Bladder microvascular endothelial cell (primary cell): ENCODE data around the gene CACNA1G. TPM values are rescaled to one million over a fixed set of nuclear protein-coding genes. Genes with fewer than 3 reads are reported as not detected.

Experiments used
- total RNA-seq: library from RNA; depleted of rRNA; stranded (reverse); fragments of >200 nt; gene quantifications from 2 replicates; pipeline ENCODE4 v1.2.3, GENCODE V29; 2014

The CACNA1G gene
- not detected in 2 replicates for total RNA-seq

DNA sequence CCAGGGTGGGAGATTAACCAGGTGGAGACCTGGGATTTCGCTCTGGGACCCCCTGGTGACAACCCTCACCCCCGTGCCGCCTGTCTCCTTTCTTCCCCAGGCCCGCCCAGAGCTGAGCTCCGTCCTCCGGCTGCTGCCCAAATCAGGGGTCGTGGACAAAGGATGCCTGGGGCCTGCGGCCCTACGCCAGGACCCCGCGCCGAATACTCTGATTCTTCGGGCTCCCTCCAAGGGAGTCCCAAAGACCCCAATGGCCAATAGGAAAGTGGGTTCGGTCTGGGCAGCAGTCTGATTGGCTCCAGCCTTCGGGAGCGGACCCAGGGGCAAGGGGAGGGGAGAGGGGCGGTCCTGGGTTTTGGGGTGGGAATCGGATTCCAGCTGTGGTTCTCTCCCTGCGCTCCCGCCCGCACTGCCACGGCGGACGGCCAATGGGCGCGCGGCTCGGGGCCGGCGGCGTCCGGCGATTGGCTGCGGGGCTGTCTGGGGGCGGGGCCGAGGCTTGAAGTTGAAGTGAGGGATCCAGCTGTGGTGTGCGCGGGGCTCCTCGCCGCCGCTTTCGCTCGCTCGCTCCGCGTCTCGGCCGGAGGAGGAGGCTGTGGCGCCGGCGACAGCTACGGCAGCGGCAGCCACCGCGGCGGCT, at the start of gene CACNA1G:
Gene CACNA1G (plus strand): TSS at position 531 of the 640 bp plus-strand sequence. CDS start 745 bp downstream, outside the sequence.

DNA sequence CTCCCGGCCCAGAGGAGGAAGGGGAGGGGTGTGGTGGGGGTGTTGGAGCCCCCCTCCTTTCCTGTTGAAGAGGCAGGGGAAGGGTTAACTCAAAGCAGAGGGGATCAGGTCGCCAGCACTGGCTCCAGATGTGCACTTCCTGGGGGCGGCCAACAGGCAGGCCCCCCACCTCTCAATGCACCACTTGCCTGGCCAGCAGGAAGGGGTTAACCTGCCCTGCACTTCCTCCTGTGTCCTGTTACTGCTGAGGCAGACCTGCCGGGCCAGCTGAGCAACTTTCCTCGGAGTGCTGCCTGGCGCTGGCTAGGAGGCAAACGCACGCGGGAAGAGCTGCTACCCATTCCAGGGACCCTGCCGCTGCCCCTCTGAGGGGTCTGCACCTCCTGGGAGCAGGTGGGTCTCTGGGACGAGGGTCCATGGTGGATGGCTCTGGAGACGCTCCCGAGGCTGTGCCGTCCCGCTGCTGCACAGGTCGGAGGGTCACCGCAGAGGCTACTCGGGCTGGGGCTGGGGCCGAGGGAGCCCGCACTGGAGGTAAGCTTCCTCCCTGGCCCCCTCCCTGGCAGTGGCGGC, 28.0 kb upstream of the CACNA1G start, which contains the start of gene EPN3:
Gene EPN3 (plus strand): TSS at position 284 of the 573 bp plus-strand sequence. CDS start 3,822 bp downstream, outside the sequence.

DNA sequence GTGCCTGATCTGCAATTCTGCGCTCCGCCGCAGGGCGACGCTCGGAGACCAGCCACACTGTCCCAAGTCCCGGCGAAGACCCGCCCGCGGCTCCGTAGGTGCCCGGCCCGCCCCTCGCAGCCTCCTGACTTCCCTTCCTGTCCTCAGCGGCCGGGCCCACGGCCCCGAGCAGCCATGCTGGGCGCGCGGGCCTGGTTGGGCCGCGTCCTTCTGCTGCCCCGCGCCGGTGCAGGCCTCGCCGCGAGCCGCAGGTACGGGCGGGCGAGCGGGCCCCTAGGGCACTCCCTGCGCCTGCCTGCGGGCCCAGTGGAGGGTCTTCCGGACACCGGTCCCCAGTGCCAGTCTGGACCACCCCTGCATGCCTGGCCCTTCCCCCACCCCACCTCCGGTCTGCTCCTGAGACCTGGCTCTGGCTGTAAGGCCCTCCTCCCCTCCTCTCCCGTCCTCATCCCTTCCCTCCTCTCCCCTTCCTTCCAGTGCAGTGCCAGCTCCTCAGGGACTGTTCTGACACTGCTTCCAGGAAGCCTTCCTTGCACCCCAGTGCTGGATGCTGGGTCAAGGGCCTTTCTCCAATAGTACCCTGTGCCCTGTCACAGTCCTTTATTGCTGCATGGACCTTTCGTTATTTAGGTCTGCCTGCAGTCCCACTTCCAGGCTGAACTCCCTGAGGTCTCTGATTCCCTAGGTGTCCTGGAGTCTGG, 13.3 kb upstream of the CACNA1G start, which contains the start of gene SPATA20:
Gene SPATA20 (plus strand): TSS at position 140 of the 701 bp plus-strand sequence. CDS start 35 bp downstream, at position 175.

DNA sequence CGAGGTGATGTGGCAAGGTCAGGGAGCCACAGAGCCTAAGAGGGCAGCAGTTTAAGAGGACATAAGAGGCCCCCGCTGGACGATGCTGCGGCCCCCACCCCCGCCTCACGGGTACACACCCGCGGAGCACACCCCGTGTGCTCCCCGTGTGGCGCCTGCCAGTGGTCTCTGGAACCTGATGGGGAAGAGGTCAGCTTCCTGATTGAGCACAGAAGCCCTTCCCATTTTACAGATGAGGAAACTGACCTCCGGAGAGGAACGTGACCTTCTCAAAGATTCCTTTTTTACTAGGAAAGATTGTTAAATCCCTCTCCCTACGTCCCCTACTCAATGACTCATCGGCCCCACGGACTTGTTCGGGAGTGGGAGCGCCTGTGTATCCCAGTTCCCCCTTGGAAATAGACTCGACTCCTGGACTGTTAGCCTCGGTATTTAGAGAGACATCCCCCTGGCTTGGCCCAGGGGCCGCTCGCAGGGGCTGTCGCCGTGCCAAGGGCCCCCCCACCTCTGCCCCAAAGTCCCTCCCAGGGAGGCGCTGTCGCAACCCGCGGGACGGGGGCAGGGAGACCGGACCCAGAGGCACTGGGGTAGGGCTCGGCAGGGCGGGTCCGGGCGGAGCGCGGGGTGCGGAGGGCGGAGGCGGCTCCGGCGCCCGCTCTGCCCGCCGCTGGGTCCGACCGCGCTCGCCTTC, 73.9 kb downstream of the CACNA1G start, which contains the start of gene ABCC3:
Gene ABCC3 (plus strand): TSS at position 658 of the 691 bp plus-strand sequence. CDS start 56 bp downstream, outside the sequence.

Other genes starting within 250 kb of the CACNA1G start
- 18.5 and 26.9 TPM in 2 replicates for gene XYLT2, start 214.6 kb upstream of the CACNA1G start, total RNA-seq
- 46.3 and 48.2 TPM in 2 replicates for gene MRPL27, start 187.5 kb upstream of the CACNA1G start, total RNA-seq
- 2.9 and 3.9 TPM in 2 replicates for gene EME1, start 187.5 kb upstream of the CACNA1G start, total RNA-seq
- 107 and 162 TPM in 2 replicates for gene LRRC59, start 163.2 kb upstream of the CACNA1G start, total RNA-seq
- gene ACSF2, start 134.5 kb upstream of the CACNA1G start, total RNA-seq = 11.7 and 15.7 TPM in 2 replicates
- not detected in 2 replicates for gene CHAD, start 91.8 kb upstream of the CACNA1G start, total RNA-seq
- 8.9 and 24.0 TPM in 2 replicates for gene RSAD1, start 81.9 kb upstream of the CACNA1G start, total RNA-seq
- 0.16 and 0.69 TPM in 2 replicates for gene MYCBPAP, start 52.3 kb upstream of the CACNA1G start, total RNA-seq
- under 0.01 and 0.06 TPM in 2 replicates for gene EPN3, start 28.0 kb upstream of the CACNA1G start, total RNA-seq
- gene SPATA20, start 13.5 kb upstream of the CACNA1G start, total RNA-seq = 36.3 and 40.3 TPM in 2 replicates
- gene ABCC3, start 74.2 kb downstream of the CACNA1G start, total RNA-seq = 0.65 and 2.2 TPM in 2 replicates
- 29.0 and 37.4 TPM in 2 replicates for gene ANKRD40, start 147.2 kb downstream of the CACNA1G start, total RNA-seq
- gene LUC7L3, start 158.9 kb downstream of the CACNA1G start, total RNA-seq = 14.1 and 29.0 TPM in 2 replicates
- not detected in 2 replicates for gene ANKRD40CL, start 206.8 kb downstream of the CACNA1G start, total RNA-seq